Uterus (tissue), 2 donors: Measurements from ENCODE around the gene NELL2.

Experiments
- POLR2A ChIP-seq, 2 donors: fragments of 450-650 bp; IDR thresholded peaks; one replicate each; pipeline ENCODE4 v1.6.1; 2016; ENCODE audit warnings: antibody characterized with exemption in 2 of 2, mild to moderate bottlenecking in 1 of 2, moderate library complexity in 1 of 2
- TF ChIP-seq, protein P1 (sequence below), 4 experiments: fragments of 200-600 bp in 2 of 4; fragments of 450-650 bp in 2 of 4; sonication (generic) in 2 of 4; IDR thresholded peaks; one replicate each; pipeline ENCODE4 v1.5.1; 2016 to 2019; ENCODE audit warnings: antibody characterized with exemption in 4 of 4, mild to moderate bottlenecking in 2 of 4, moderate library complexity in 1 of 4

DNA sequence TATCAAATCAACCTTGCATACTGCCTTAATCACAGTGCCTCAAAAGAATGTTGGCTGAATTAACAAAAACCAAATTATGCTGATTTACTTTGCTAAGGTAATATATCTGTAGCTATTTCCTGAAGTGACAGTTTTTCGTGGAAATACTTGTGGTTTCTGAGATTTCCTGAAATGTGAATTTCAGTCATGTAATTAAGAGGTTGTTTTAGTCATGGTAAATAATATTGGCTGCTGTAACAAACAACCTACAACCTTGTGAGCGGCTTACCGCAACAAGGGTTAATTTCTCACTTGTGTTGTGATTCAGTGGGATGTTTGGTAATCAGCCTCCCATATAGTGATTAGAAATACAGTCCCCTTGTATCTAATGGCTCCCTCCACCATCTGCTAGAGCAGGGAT is 387.9 kb downstream of the NELL2 start:
- TF ChIP-seq, protein P1, sequence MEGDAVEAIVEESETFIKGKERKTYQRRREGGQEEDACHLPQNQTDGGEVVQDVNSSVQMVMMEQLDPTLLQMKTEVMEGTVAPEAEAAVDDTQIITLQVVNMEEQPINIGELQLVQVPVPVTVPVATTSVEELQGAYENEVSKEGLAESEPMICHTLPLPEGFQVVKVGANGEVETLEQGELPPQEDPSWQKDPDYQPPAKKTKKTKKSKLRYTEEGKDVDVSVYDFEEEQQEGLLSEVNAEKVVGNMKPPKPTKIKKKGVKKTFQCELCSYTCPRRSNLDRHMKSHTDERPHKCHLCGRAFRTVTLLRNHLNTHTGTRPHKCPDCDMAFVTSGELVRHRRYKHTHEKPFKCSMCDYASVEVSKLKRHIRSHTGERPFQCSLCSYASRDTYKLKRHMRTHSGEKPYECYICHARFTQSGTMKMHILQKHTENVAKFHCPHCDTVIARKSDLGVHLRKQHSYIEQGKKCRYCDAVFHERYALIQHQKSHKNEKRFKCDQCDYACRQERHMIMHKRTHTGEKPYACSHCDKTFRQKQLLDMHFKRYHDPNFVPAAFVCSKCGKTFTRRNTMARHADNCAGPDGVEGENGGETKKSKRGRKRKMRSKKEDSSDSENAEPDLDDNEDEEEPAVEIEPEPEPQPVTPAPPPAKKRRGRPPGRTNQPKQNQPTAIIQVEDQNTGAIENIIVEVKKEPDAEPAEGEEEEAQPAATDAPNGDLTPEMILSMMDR (IDR thresholded peaks at IDR 0.05): no peak
- TF ChIP-seq POLR2A (IDR thresholded peaks at IDR 0.05): no peak
